H1 (cell line): ENCODE data around the gene USP20. TPM values are rescaled to one million over a fixed set of nuclear protein-coding genes. Genes with fewer than 3 reads are reported as not detected.

Source experiments
- CTCF ChIA-PET: fragments of 300-600 bp; sonication (Branson Sonifier 250); formaldehyde crosslinking; loops from one replicate; lab custom pipeline; 2021; ENCODE audit not compliant: partially characterized antibody; lab: Charles Lee
- POLR2A ChIA-PET: fragments of 300-600 bp; sonication (Branson Sonifier 250); formaldehyde crosslinking; loops from one replicate; lab custom pipeline; 2021; ENCODE audit warnings: inconsistent platforms; ENCODE audit not compliant: partially characterized antibody; lab: Charles Lee
- DNase-seq, 2 experiments: peaks; one replicate each; pipeline versions ENCODE4 v3.0.0 to v3.0.0-alpha.2; 2010 to 2022; ENCODE audit warnings: low spot score in 2 of 2, low read depth in 1 of 2, mixed read lengths in 1 of 2
- FAIRE-seq: peaks from 2 replicates; lab custom pipeline; 2011; peaks lifted over from hg19 to GRCh38; lab: Jason Lieb, UNC
- H2AFZ ChIP-seq: 2 replicates; pipeline ENCODE4 v1.8.1; 2012; ENCODE audit warnings: low read length, inconsistent platforms
- H2AK5ac ChIP-seq: 2 replicates; pipeline ENCODE4 v1.6.1; 2013; ENCODE audit warnings: low read depth, low read length
- H2BK120ac ChIP-seq: replicated peaks from 2 replicates; pipeline ENCODE3; 2013; ENCODE audit warnings: low read depth, low read length, inconsistent platforms
- H2BK12ac ChIP-seq: 2 replicates; pipeline ENCODE4 v1.6.1; 2013; ENCODE audit warnings: low read depth, low read length
- H2BK15ac ChIP-seq: 2 replicates; pipeline ENCODE4 v1.6.1; 2013; ENCODE audit warnings: low read length
- H2BK20ac ChIP-seq: 2 replicates; pipeline ENCODE4 v1.6.1; 2013; ENCODE audit warnings: low read length
- H2BK5ac ChIP-seq: 2 replicates; pipeline ENCODE4 v1.6.1; 2013; ENCODE audit warnings: low read depth, low read length
- H3K14ac ChIP-seq: 2 replicates; pipeline ENCODE4 v1.6.1; 2013; ENCODE audit warnings: inconsistent platforms; ENCODE audit not compliant: insufficient read length
- H3K18ac ChIP-seq: 2 replicates; pipeline ENCODE4 v1.6.1; 2013; ENCODE audit warnings: low read length; ENCODE audit errors: extremely low read depth
- H3K23ac ChIP-seq: 2 replicates; pipeline ENCODE4 v1.6.1; 2013; ENCODE audit warnings: inconsistent platforms; ENCODE audit not compliant: insufficient read length
- H3K23me2 ChIP-seq: 2 replicates; pipeline ENCODE4 v1.6.1; 2013; ENCODE audit warnings: low read depth, low read length
- H3K27ac ChIP-seq: 2 replicates; pipeline ENCODE4 v1.6.1; 2011; ENCODE audit warnings: low read depth, low read length, inconsistent platforms
- H3K27me3 ChIP-seq, 4 experiments: replicated peaks in 1 of 4; 1 replicate in 1 of 4; 2 replicates in 3 of 4; pipeline versions ENCODE4 v1.6.1 to v1.8.1; 2011 to 2013; ENCODE audit warnings: low read length in 3 of 4, mild to moderate bottlenecking in 3 of 4, inconsistent platforms in 2 of 4, mixed read lengths in 2 of 4, moderate library complexity in 1 of 4; ENCODE audit not compliant: control insufficient read depth in 3 of 4, insufficient read depth in 3 of 4; ENCODE audit errors: extremely low read depth in 1 of 4
- H3K36me3 ChIP-seq, 4 experiments: 2 replicates each; pipeline versions ENCODE4 v1.6.1 to v1.8.1; 2011 to 2013; ENCODE audit warnings: mild to moderate bottlenecking in 4 of 4, low read length in 3 of 4, moderate library complexity in 2 of 4, control low read depth in 1 of 4, inconsistent platforms in 1 of 4; ENCODE audit not compliant: insufficient read depth in 4 of 4, control insufficient read depth in 2 of 4
- H3K4ac ChIP-seq: replicated peaks from 2 replicates; pipeline ENCODE3; 2013; ENCODE audit warnings: low read length, low read depth, mixed read lengths, inconsistent platforms; ENCODE audit not compliant: insufficient read length
- H3K4me1 ChIP-seq, 4 experiments: replicated peaks in 1 of 4; 1 replicate in 1 of 4; 2 replicates in 3 of 4; pipeline versions ENCODE4 v1.6.1 to v1.8.1; 2011 to 2013; ENCODE audit warnings: low read length in 3 of 4, inconsistent platforms in 2 of 4, mixed read lengths in 1 of 4; ENCODE audit not compliant: insufficient read depth in 4 of 4, control insufficient read depth in 3 of 4
- H3K4me2 ChIP-seq, 2 experiments: 2 replicates each; pipeline versions ENCODE4 v1.6.1 to v1.8.1; 2011 to 2013; ENCODE audit warnings: low read depth in 2 of 2, low read length in 2 of 2, control low read depth in 1 of 2, inconsistent platforms in 1 of 2, mild to moderate bottlenecking in 1 of 2; ENCODE audit not compliant: insufficient read depth in 1 of 2
- H3K4me3 ChIP-seq, 4 experiments: fragments of 200-600, 300-600 bp in 1 of 4; sonication (generic), shearing (Covaris generic), sonication (Bioruptor Twin) in 1 of 4; 2 replicates each; pipeline versions ENCODE4 v1.5.1 to v1.8.1; 2011 to 2016; ENCODE audit warnings: low read length in 4 of 4, low read depth in 3 of 4, control low read depth in 2 of 4, inconsistent platforms in 2 of 4, mild to moderate bottlenecking in 2 of 4, mixed read lengths in 1 of 4, moderate library complexity in 1 of 4; ENCODE audit not compliant: insufficient read depth in 2 of 4; ENCODE audit errors: extremely low read depth in 1 of 4
- H3K56ac ChIP-seq: replicated peaks from 2 replicates; pipeline ENCODE3; 2013; ENCODE audit warnings: low read depth, mild to moderate bottlenecking, mixed read lengths, low read length, inconsistent platforms; ENCODE audit not compliant: insufficient read length
- H3K79me1 ChIP-seq: 2 replicates; pipeline ENCODE4 v1.6.1; 2013; ENCODE audit warnings: low read depth, low read length, control low read depth
- H3K79me2 ChIP-seq, 2 experiments: 2 replicates each; pipeline versions ENCODE4 v1.6.1 to v1.8.1; 2012 to 2013; ENCODE audit warnings: low read length in 2 of 2, mild to moderate bottlenecking in 2 of 2, inconsistent platforms in 1 of 2; ENCODE audit not compliant: insufficient read depth in 2 of 2, control insufficient read depth in 1 of 2
- H3K9ac ChIP-seq, 4 experiments: replicated peaks in 1 of 4; 1 replicate in 1 of 4; 2 replicates in 3 of 4; pipeline versions ENCODE4 v1.6.1 to v1.8.1; 2011 to 2013; ENCODE audit warnings: low read depth in 3 of 4, low read length in 3 of 4, control low read depth in 2 of 4, mild to moderate bottlenecking in 2 of 4, moderate library complexity in 2 of 4, inconsistent platforms in 1 of 4; ENCODE audit errors: extremely low read depth in 1 of 4
- H3K9me3 ChIP-seq, 2 experiments: 2 replicates each; pipeline versions ENCODE4 v1.6.1 to v1.8.1; 2012 to 2013; ENCODE audit warnings: mild to moderate bottlenecking in 2 of 2, moderate library complexity in 2 of 2, control low read depth in 1 of 2, inconsistent platforms in 1 of 2, low read depth in 1 of 2, low read length in 1 of 2, mixed read lengths in 1 of 2; ENCODE audit not compliant: insufficient read depth in 2 of 2
- H4K20me1 ChIP-seq, 2 experiments: replicated peaks in 1 of 2; 2 replicates each; pipeline versions ENCODE3 to v1.8.1; 2011 to 2013; ENCODE audit warnings: inconsistent platforms in 2 of 2, low read length in 2 of 2, mild to moderate bottlenecking in 1 of 2; ENCODE audit not compliant: insufficient read depth in 2 of 2, control insufficient read depth in 1 of 2
- H4K5ac ChIP-seq: 2 replicates; pipeline ENCODE4 v1.6.1; 2013; ENCODE audit warnings: low read length, low read depth, mixed read lengths, inconsistent platforms; ENCODE audit not compliant: insufficient read length
- H4K8ac ChIP-seq: 2 replicates; pipeline ENCODE4 v1.8.0; 2013; ENCODE audit warnings: mild to moderate bottlenecking, moderate library complexity, low read length, inconsistent platforms; ENCODE audit not compliant: insufficient read depth; ENCODE audit errors: extremely low read depth
- H4K91ac ChIP-seq: replicated peaks from 2 replicates; pipeline ENCODE3; 2013; ENCODE audit warnings: low read length, mixed read lengths, inconsistent platforms; ENCODE audit not compliant: insufficient read length
- BCL11A ChIP-seq, 2 experiments: IDR thresholded peaks; one replicate each; pipeline ENCODE4 v1.6.1; 2011; ENCODE audit warnings: low read depth in 2 of 2, low read length in 2 of 2, mild to moderate bottlenecking in 2 of 2
- EZH2 ChIP-seq: fragments of 200-600 bp; sonication (generic); IDR thresholded peaks from 2 replicates; pipeline ENCODE4 v1.7.1; 2012; ENCODE audit warnings: low read depth, mild to moderate bottlenecking, moderate library complexity, low read length, inconsistent platforms; ENCODE audit not compliant: severe bottlenecking
- HDAC6 ChIP-seq: IDR thresholded peaks from one replicate; pipeline ENCODE4 v1.7.1; 2012; ENCODE audit warnings: low read depth, mild to moderate bottlenecking, inconsistent platforms, low read length, moderate library complexity
- JUN ChIP-seq: IDR thresholded peaks from 2 replicates; pipeline ENCODE4 v1.6.1; 2011; ENCODE audit warnings: low read depth, mild to moderate bottlenecking, improper control_type of control experiment, low read length
- KDM1A ChIP-seq: fragments of 200-600, 300-600 bp; sonication (generic); IDR thresholded peaks from 2 replicates; pipeline ENCODE4 v1.7.1; 2016; ENCODE audit warnings: mild to moderate bottlenecking, low read length, borderline replicate concordance
- POLR2A ChIP-seq, 2 experiments: IDR thresholded peaks; 1 replicate in 1 of 2; 2 replicates in 1 of 2; pipeline ENCODE4 v1.6.1; 2011; ENCODE audit warnings: low read depth in 2 of 2, low read length in 2 of 2, mild to moderate bottlenecking in 2 of 2; ENCODE audit errors: control extremely low read depth in 1 of 2
- POLR2AphosphoS5 ChIP-seq: IDR thresholded peaks from 2 replicates; pipeline ENCODE4 v1.6.1; 2011; ENCODE audit warnings: low read depth, low read length
- RAD21 ChIP-seq, 2 experiments: IDR thresholded peaks in 1 of 2; conservative IDR thresholded peaks in 1 of 2; 2 replicates each; pipeline ENCODE4 v1.6.1; 2011; ENCODE audit warnings: low read depth in 2 of 2, low read length in 2 of 2, improper control_type of control experiment in 1 of 2, inconsistent platforms in 1 of 2, mild to moderate bottlenecking in 1 of 2, moderate library complexity in 1 of 2
- RBBP5 ChIP-seq: IDR thresholded peaks from 2 replicates; pipeline ENCODE4 v1.7.1; 2012; ENCODE audit warnings: low read depth, mild to moderate bottlenecking, inconsistent platforms, low read length, moderate library complexity, borderline replicate concordance
- TAF1 ChIP-seq: IDR thresholded peaks from 2 replicates; pipeline ENCODE4 v1.6.1; 2011; ENCODE audit warnings: mild to moderate bottlenecking, low read depth, low read length
- WGBS, 2 experiments: shearing (Covaris generic) in 1 of 2; methylation state at CpG; one replicate each; pipeline versions ENCODE4 v1.1.6 to v1.1.7; 2013 to 2015; ENCODE audit warnings: low lambda C conversion rate in 2 of 2, mixed read lengths in 2 of 2, inconsistent platforms in 1 of 2, low coverage in 1 of 2, missing lambda C conversion rate in 1 of 2; ENCODE audit not compliant: insufficient replicate concordance in 2 of 2, insufficient coverage in 1 of 2, insufficient read length in 1 of 2; ENCODE audit errors: extremely low coverage in 1 of 2, missing lambda C conversion rate in 1 of 2; 5-methylcytosine and 5-hydroxymethylcytosine counted together
- polyA plus RNA-seq, 7 experiments: library from polyadenylated mRNA; depleted of rRNA in 3 of 7; stranded (reverse) in 5 of 7; unstranded in 2 of 7; fragments of >200 nt in 5 of 7; fragments of 200-250 nt in 2 of 7; gene quantifications; 1 replicate in 5 of 7; 2 replicates in 1 of 7; 4 replicates in 1 of 7; pipeline versions ENCODE4 v1.2.1 to v1.2.3, GENCODE V29; 2011 to 2013; ENCODE audit warnings: missing spikeins in 2 of 7, mixed read lengths in 2 of 7
- total RNA-seq: library from RNA; stranded (reverse); fragmentation: NEBNext Ultra II Directional; extraction: Animal tissue kit (Norgen Biotek cat#: 25700); gene quantifications from 2 replicates; pipeline ENCODE4 v1.2.1, GENCODE V29; 2021
- TF ChIP-seq, protein P1 (sequence below), 3 experiments: IDR thresholded peaks; 1 replicate in 2 of 3; 2 replicates in 1 of 3; pipeline versions ENCODE4 v1.5.1 to v1.6.1; 2011; ENCODE audit warnings: low read length in 3 of 3, mild to moderate bottlenecking in 3 of 3, inconsistent platforms in 2 of 3, low read depth in 1 of 3, moderate library complexity in 1 of 3; ENCODE audit not compliant: insufficient read depth in 1 of 3; ENCODE audit errors: control extremely low read depth in 1 of 3

USP20 gene
- total and polyA plus RNA-seq, 2 of the 8 experiments (the other 6 are each of a cell fraction or from before 2014, with no cell fraction given) = 13.4 to 23.0 TPM

DNA sequence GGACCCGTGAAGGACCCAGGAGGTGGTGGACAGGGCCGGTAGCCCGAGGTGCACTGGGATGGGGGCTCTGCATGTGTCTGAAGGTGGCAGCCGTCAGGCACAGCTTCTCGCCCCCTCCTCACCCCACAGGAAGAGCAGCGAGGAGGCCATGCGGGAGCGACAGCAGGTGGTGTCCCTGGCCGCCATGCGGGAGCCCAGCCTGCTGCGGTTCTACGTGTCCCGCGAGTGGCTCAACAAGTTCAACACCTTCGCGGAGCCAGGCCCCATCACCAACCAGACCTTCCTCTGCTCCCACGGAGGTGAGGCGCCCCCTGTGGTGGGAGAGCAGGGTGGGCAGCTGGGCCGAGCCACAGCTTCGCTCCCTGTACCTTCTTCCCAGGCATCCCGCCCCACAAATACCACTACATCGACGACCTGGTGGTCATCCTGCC is 39.9 kb downstream of the USP20 start:
- Histone ChIP-seq H2BK5ac (no peak overlapping the region; the same call in 1 of the 2 replicates), H3K23me2 (no peaks in the 10 kb centered on the region), H3K9ac (no peak overlapping the region), H3K4ac (no peak overlapping the region), H2BK15ac (no peak overlapping the region), H3K4me3 (no peak overlapping the region), H4K5ac (no peak overlapping the region), H3K4me2 (no peak overlapping the region), H3K9me3 (no peaks in the 10 kb centered on the region), H2BK120ac (no peak overlapping the region), H3K18ac (no peak overlapping the region), H3K14ac (no peak overlapping the region), H2AK5ac (no peak overlapping the region), H3K79me1 (no peaks in the 10 kb centered on the region), H4K91ac (no peak overlapping the region), H3K56ac (no peak overlapping the region), H3K23ac (no peak overlapping the region), H4K20me1 (peaks cover 0 to 2% of the 10 kb centered on the region in 2 experiments), H2AFZ (no peak overlapping the region), H2BK12ac (no peak overlapping the region), H3K27ac (no peak overlapping the region), H3K36me3 (peaks cover 0 to 3% (median 0%) of the 10 kb centered on the region in 4 experiments; a peak in 3 of 8 replicates), H3K4me1 (no peaks in the 10 kb centered on the region), H4K8ac (no peak overlapping the region; the same call in 1 of the 2 replicates), H2BK20ac (no peak overlapping the region), H3K79me2 (no peaks in the 10 kb centered on the region), H3K27me3 (no peaks in the 10 kb centered on the region)
- ChIA-PET CTCF (interaction anchor here (0.7 to 1.8 kb wide), 7 partner anchors 10 to 412 kb away, joined by 3 to 5 read pairs (median 3); no protein-coding TSS in a partner anchor), POLR2A (interaction anchor here (1.0 kb wide), 1 partner anchor 9 kb away, joined by 3 read pairs; no protein-coding TSS in a partner anchor)
- 89% methylated on average over 23 of the region's 23 CpGs; no CpG with 5 or more reads in 1 of the 2 experiments for WGBS, 2 experiments
- DNase-seq (no peak), FAIRE-seq (no peak)
- TF ChIP-seq BCL11A (IDR thresholded peaks at IDR 0.05; ENCODE audit: low read depth in 2 of 2, low read length in 2 of 2) = no peak
- no peak for TF ChIP-seq POLR2A (IDR thresholded peaks at IDR 0.05; ENCODE audit: control extremely low read depth in 1 of 2, low read depth in 2 of 2, low read length in 2 of 2)
- TF ChIP-seq POLR2AphosphoS5 = no peak
- TF ChIP-seq, protein P1, sequence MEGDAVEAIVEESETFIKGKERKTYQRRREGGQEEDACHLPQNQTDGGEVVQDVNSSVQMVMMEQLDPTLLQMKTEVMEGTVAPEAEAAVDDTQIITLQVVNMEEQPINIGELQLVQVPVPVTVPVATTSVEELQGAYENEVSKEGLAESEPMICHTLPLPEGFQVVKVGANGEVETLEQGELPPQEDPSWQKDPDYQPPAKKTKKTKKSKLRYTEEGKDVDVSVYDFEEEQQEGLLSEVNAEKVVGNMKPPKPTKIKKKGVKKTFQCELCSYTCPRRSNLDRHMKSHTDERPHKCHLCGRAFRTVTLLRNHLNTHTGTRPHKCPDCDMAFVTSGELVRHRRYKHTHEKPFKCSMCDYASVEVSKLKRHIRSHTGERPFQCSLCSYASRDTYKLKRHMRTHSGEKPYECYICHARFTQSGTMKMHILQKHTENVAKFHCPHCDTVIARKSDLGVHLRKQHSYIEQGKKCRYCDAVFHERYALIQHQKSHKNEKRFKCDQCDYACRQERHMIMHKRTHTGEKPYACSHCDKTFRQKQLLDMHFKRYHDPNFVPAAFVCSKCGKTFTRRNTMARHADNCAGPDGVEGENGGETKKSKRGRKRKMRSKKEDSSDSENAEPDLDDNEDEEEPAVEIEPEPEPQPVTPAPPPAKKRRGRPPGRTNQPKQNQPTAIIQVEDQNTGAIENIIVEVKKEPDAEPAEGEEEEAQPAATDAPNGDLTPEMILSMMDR (IDR thresholded peaks at IDR 0.05; ENCODE audit: control extremely low read depth in 1 of 3, insufficient read depth in 1 of 3, low read depth in 1 of 3, low read length in 3 of 3) = peak in 1 of 3 experiments; percentile 46; a peak in 1 of 4 replicates
- TF ChIP-seq KDM1A = no peak
- TF ChIP-seq EZH2 = no peak
- TF ChIP-seq HDAC6 = no peak
- no peak for TF ChIP-seq RBBP5
- no peak for TF ChIP-seq JUN
- TF ChIP-seq RAD21 (IDR thresholded peaks at IDR 0.05 in 1 of 2, conservative IDR thresholded peaks at IDR 0.05 in 1 of 2; ENCODE audit: low read depth in 2 of 2, low read length in 2 of 2) = peak; percentile 26 to 43; a peak in 2 of 4 replicates
- TF ChIP-seq TAF1 = no peak
